IPS DF 6.9 (cell line): ENCODE measurements around the gene CPSF4.

Experiments
- DNase-seq: peaks from one replicate; pipeline ENCODE4 v3.0.0-alpha.2; 2013; ENCODE audit warnings: low read depth, low spot score
- H3K27ac ChIP-seq: one replicate; pipeline ENCODE4 v1.5.1; 2013; ENCODE audit warnings: low read length, control low read depth
- H3K27me3 ChIP-seq: 2 replicates; pipeline ENCODE4 v1.6.1; 2013; ENCODE audit warnings: mild to moderate bottlenecking, low read length; ENCODE audit not compliant: control insufficient read depth, insufficient read depth
- H3K36me3 ChIP-seq: 2 replicates; pipeline ENCODE4 v1.6.1; 2013; ENCODE audit warnings: low read length; ENCODE audit not compliant: control insufficient read depth, insufficient read depth
- H3K4me1 ChIP-seq: 2 replicates; pipeline ENCODE4 v1.6.1; 2013; ENCODE audit warnings: low read length; ENCODE audit not compliant: control insufficient read depth, insufficient read depth
- H3K4me3 ChIP-seq: 2 replicates; pipeline ENCODE4 v1.5.1; 2013; ENCODE audit warnings: mild to moderate bottlenecking, low read length
- H3K9me3 ChIP-seq: 2 replicates; pipeline ENCODE4 v1.6.1; 2013; ENCODE audit warnings: low read length, inconsistent platforms; ENCODE audit not compliant: control insufficient read depth, insufficient read depth
- WGBS: extraction: QIAGEN DNeasy Blood & Tissue Kit; methylation state at CpG from one replicate; pipeline ENCODE4 v1.1.7; 2013; ENCODE audit warnings: mixed read lengths, missing lambda C conversion rate; ENCODE audit not compliant: insufficient read length, insufficient coverage; 5-methylcytosine and 5-hydroxymethylcytosine counted together

The CPSF4 gene

GRCh38 chr7:99461221-99461620, 22.5 kb downstream of the CPSF4 start:
- whole genome bisulfite sequencing: no CpG with 5 or more reads among the region's 2 CpGs
- no peaks in the 10 kb centered on the region for H3K4me1 ChIP-seq
- no peak overlapping the region for H3K27ac ChIP-seq
- peaks cover 21% of the 10 kb centered on the region for H3K36me3 ChIP-seq
- no peak for DNase-seq
- H3K9me3 ChIP-seq: no peaks in the 10 kb centered on the region
- no peak overlapping the region for H3K4me3 ChIP-seq
- no peaks in the 10 kb centered on the region for H3K27me3 ChIP-seq

- WGBS: no CpG with 5 or more reads among the region's 9 CpGs
- Histone ChIP-seq H3K27ac (no peak overlapping the region), H3K36me3 (peaks cover 6% of the 10 kb centered on the region; the same call in 1 of the 2 replicates), H3K9me3 (no peaks in the 10 kb centered on the region), H3K27me3 (no peaks in the 10 kb centered on the region), H3K4me1 (no peaks in the 10 kb centered on the region), H3K4me3 (peak overlapping the region; percentile 83)
- DNase-seq: no peak
Observed at GRCh38 chr7:99465421-99465768, 26.7 kb downstream of the CPSF4 start.

GRCh38 chr7:99468336-99468918, 29.7 kb downstream of the CPSF4 start:
- H3K4me3 ChIP-seq: no peak overlapping the region
- no peaks in the 10 kb centered on the region for H3K27me3 ChIP-seq
- H3K9me3 ChIP-seq: no peaks in the 10 kb centered on the region
- no peak overlapping the region for H3K27ac ChIP-seq
- no peak for DNase-seq
- no peaks in the 10 kb centered on the region for H3K4me1 ChIP-seq
- no CpG with 5 or more reads among the region's 29 CpGs for WGBS
- H3K36me3 ChIP-seq: peaks cover 3% of the 10 kb centered on the region; the same call in 1 of the 2 replicates

- no peaks in the 10 kb centered on the region for H3K27me3 ChIP-seq
- H3K9me3 ChIP-seq: no peaks in the 10 kb centered on the region
- H3K36me3 ChIP-seq: no peaks in the 10 kb centered on the region
- H3K27ac ChIP-seq: no peak overlapping the region
- WGBS: no CpG with 5 or more reads among the region's 23 CpGs
- H3K4me1 ChIP-seq: no peaks in the 10 kb centered on the region
- DNase-seq: no peak
- peak overlapping the region; percentile 14; the same call in 1 of the 2 replicates for H3K4me3 ChIP-seq
Observed at GRCh38 chr7:99469381-99470065, 30.8 kb downstream of the CPSF4 start.

- DNase-seq: peak; percentile 89
- Histone ChIP-seq H3K27ac (no peak within 1 kb of the TSS), H3K36me3 (no peaks in the 10 kb centered on the region; the same call in 1 of the 2 replicates), H3K27me3 (no peaks in the 10 kb centered on the region), H3K9me3 (no peaks in the 10 kb centered on the region), H3K4me1 (no peaks in the 10 kb centered on the region), H3K4me3 (peak within 1 kb of the TSS; percentile 91)
- WGBS: no CpG with 5 or more reads among the region's 56 CpGs
Observed at GRCh38 chr7:99472561-99473314, 34.0 kb downstream of the CPSF4 start, which contains the start of gene ZNF789. TSS of gene ZNF789 (plus strand) at chr7:99472890. CDS start at chr7:99476457, 3,567 bp downstream.

- Histone ChIP-seq H3K9me3 (no peaks in the 10 kb centered on the region), H3K4me3 (peak overlapping the region; percentile 91; the same call in 1 of the 2 replicates), H3K27me3 (no peaks in the 10 kb centered on the region), H3K4me1 (no peaks in the 10 kb centered on the region), H3K27ac (no peak overlapping the region), H3K36me3 (peaks cover under 1% of the 10 kb centered on the region; the same call in 1 of the 2 replicates)
- no peak for DNase-seq
- no CpG with 5 or more reads among the region's 7 CpGs for WGBS
Observed at GRCh38 chr7:99473315-99473596, 34.5 kb downstream of the CPSF4 start.

GRCh38 chr7:99476107-99476506, 37.4 kb downstream of the CPSF4 start:
- Histone ChIP-seq H3K9me3 (no peaks in the 10 kb centered on the region), H3K4me1 (no peaks in the 10 kb centered on the region), H3K27ac (no peak overlapping the region), H3K27me3 (no peaks in the 10 kb centered on the region), H3K4me3 (no peak overlapping the region), H3K36me3 (peaks cover 2% of the 10 kb centered on the region; the same call in 1 of the 2 replicates)
- no peak for DNase-seq
- no CpG with 5 or more reads among the region's 5 CpGs for whole genome bisulfite sequencing

DNA sequence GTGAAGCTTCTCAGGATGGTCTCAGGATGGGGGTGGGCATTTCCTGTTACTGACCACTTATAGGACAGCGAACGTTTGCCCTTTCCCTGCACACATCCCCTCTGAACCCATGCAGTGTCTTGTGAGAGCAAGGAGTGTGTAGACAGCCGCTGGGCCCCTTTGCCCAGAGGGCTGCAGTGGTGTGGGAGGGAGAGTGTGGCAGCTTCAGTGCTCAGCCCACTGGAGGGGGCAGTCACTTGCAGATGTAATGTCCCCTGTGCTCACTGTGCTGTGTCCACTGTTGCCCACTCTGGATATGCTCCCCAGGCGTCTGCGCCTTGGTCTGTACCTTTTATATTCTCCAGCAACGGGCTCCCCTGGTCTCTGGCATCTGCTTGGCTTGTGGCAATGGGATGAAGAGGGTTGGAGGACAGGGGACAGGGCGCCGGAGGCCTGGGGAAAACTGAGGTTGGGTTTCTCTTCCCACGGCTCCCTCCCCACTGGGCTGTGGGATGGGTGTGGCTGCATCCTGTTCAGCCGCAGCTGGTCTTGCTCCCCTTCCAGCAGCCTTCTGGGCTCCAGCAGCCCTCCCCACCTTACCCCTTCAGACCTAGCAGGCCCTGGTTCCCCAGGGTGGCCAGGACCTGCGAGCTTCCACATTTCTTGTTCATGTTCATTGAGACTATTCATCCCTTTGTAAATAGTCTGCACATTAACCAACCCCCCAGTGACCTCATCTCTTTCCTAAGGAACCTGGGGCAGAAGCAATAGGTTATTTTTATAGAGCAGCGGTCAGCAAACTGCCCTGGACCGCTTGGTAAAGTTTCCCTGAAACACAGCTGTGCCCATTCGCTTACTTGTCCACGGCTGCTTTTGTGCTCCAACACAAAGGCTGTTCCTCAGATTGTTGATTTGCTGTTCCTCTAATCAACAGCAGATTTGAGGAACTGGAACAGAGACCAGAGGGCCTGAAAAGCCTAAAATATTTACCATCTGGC, 40.0 kb downstream of the CPSF4 start:
- H3K27me3 ChIP-seq: no peaks in the 10 kb centered on the region
- no CpG with 5 or more reads among the region's 15 CpGs for WGBS
- no peak for DNase-seq
- H3K9me3 ChIP-seq: no peaks in the 10 kb centered on the region
- no peak overlapping the region for H3K27ac ChIP-seq
- H3K36me3 ChIP-seq: peaks cover 2% of the 10 kb centered on the region; the same call in 1 of the 2 replicates
- H3K4me3 ChIP-seq: no peak overlapping the region
- no peaks in the 10 kb centered on the region for H3K4me1 ChIP-seq

GRCh38 chr7:99485094-99485493, 46.4 kb downstream of the CPSF4 start:
- DNase-seq: no peak
- no CpG with 5 or more reads among the region's 5 CpGs for WGBS
- Histone ChIP-seq H3K27ac (no peak overlapping the region), H3K9me3 (no peaks in the 10 kb centered on the region), H3K36me3 (peaks cover 2% of the 10 kb centered on the region; the same call in 1 of the 2 replicates), H3K4me3 (no peak overlapping the region), H3K4me1 (no peaks in the 10 kb centered on the region), H3K27me3 (no peaks in the 10 kb centered on the region)

- peaks cover 10% of the 10 kb centered on the region for H3K36me3 ChIP-seq
- WGBS: no CpG with 5 or more reads among the region's 4 CpGs
- H3K9me3 ChIP-seq: peaks cover 4% of the 10 kb centered on the region; the same call in 1 of the 2 replicates
- H3K4me3 ChIP-seq: no peak overlapping the region
- no peak for DNase-seq
- H3K4me1 ChIP-seq: no peaks in the 10 kb centered on the region
- H3K27me3 ChIP-seq: no peaks in the 10 kb centered on the region
- H3K27ac ChIP-seq: no peak overlapping the region
Observed at GRCh38 chr7:99489235-99489634, 50.5 kb downstream of the CPSF4 start.
